ENCODE data around the gene P2RY4.
"Not testable (repeated sequence)": the region's sequence is repeated elsewhere in the genome, so short reads cannot be mapped to it uniquely, and the experiment has no call there.

Gene P2RY4

GRCh38 chrX:70243601-70244000 is 16.4 kb downstream of the P2RY4 start:
- DNase-seq (ENCODE audit: low spot score): not testable (repeated sequence)

DNA sequence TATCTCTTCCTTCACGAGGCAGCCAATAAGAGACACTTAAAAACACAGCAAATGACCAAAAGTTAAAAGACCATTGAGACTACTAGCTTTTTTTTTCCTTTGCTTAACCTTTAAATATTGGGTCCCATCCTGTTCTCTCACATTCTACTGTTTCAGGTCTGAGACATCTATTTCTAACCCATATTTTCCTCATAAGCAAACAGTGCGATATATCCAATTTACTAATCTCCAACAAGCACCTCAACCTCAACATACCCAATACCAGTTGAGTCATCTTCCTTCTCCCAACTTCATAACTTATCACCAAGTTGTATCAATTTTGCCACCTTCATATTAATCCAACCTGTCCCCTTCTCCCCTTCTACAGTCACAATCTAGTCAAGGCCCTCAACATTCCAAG is 18.5 kb downstream of the P2RY4 start:
- DNase-seq (ENCODE audit: low spot score): no peak

- no peak for DNase-seq (ENCODE audit: low spot score)
Measured at GRCh38 chrX:70240751-70241150, 19.3 kb downstream of the P2RY4 start.

DNA sequence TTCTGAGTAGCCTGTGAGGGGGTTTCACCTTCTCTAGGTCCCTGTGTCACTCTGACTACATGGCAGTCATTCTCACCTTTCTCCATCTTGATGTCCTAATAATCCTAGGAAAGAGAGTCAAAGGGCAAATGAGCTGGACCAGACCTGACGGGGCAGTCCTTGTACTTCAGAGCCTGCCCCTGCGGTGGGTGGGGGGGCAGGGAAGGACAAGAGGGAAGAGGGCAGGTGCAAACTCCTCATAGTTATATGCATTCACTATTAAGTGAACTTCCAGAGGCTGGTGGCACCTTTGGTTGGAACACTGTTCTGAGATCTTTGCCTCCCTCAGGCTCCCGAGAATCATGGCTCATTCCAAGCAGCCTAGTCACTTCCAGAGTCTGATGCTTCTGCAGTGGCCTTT is 25.6 kb downstream of the P2RY4 start, which contains the start of gene AWAT1:
TSS of gene AWAT1 (plus strand) at position 301 of the 400 bp plus-strand sequence. CDS start at position 342, 41 bp downstream.
- no peak for DNase-seq (ENCODE audit: low spot score)

DNA sequence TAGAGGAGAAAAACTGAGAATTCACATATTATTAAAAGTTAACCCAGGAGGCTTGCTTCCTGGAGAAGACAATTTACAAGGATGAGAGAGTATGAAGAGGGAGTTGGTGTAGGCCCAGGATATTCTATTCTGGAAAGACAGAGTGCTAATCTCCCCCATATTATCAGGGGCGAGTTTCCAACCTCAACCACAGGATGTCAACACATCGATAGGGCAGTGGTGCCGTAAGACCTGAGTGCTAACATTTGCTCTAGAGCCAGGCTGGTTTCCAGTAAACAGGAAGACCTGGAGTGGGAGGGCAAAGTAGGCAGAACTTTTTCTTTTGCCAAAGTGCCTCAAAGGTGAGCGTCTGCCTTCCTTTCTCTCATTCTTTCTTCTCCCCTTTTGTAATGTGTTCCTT is 28.3 kb downstream of the P2RY4 start:
- DNase-seq (ENCODE audit: low spot score): no peak

DNA sequence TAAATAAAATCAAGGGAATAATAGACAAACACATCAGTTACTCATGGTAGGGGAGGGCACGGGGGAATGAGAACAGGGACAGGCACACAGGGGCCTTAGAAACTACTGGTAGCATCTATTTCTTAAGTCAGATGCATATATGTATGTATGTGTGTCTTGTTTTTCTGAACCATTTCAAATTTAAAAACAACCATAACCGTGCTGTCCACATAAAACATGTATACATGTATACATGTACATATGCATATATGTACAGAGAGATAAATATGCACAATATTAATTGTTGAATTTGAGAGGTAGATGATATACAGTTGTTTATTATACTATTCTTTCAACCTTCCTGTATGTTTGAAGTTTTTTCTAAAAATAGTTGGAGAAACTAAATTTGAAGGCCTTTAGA is 33.3 kb downstream of the P2RY4 start:
- DNase-seq (ENCODE audit: low spot score): no peak

- no peak for DNase-seq (ENCODE audit: low spot score)
Measured at GRCh38 chrX:70226048-70226447, 34.0 kb downstream of the P2RY4 start.

- no peak for DNase-seq (ENCODE audit: low spot score)
Measured at GRCh38 chrX:70219938-70220764, 39.9 kb downstream of the P2RY4 start.

- DNase-seq (ENCODE audit: low spot score): not testable (repeated sequence)
Measured at GRCh38 chrX:70209570-70209969, 50.4 kb downstream of the P2RY4 start.

- no peak for DNase-seq (ENCODE audit: low spot score)
Measured at GRCh38 chrX:70208479-70208878, 51.5 kb downstream of the P2RY4 start.
